ENCODE results near the gene SCO2. TPM values are rescaled to one million over a fixed set of nuclear protein-coding genes. Genes with fewer than 3 reads are reported as not detected.

Gene SCO2
- total and polyA plus RNA-seq, 2 of the 13 experiments (the other 11 are each of a cell fraction or from before 2014, with no cell fraction given), result 0.32 to 3.7 TPM

DNA sequence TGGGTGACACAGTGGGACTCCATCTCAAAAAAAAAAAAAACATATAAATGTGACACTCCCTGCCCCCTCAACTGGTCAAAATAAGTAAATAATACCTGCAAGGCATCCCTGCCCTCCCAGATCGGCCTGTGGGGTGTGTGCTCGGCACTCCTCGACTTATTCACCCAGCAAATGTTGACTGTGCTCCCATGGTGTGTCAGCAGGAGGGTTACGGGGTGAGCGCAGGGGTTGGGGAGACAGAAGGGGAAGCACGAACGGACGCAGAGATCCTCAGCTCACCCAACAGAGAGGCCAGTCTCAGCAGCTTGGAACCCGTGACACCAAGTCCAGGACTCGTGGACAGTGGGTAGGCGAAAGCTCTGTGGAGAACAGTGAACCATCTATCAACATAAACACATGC, 45.7 kb downstream of the SCO2 start:
- ATAC-seq (no peak), FAIRE-seq (no peak), DNase-seq (ENCODE audit: low spot score) (no peak)
- CTCF ChIA-PET (ENCODE audit: low intra/inter-chr PET ratio, low total read pairs), result no interaction called here
- no peak overlapping the region for H3K4me3 ChIP-seq (replicated peaks in 1 of 3; ENCODE audit: insufficient read depth in 1 of 3, low read depth in 2 of 3, low read length in 3 of 3)
- peaks cover 49% of the 10 kb centered on the region for H3K4me1 ChIP-seq (ENCODE audit: insufficient read depth, low read length)
- no peak overlapping the region for H3K27ac ChIP-seq (ENCODE audit: extremely low read length, insufficient read depth, low read length)
- intact Hi-C loops (cut with micrococcal nuclease; ENCODE audit: unreplicated experiment) (no loop called here), in situ Hi-C loops (cut with HindIII; ENCODE audit: extremely low pct_ligation_motif_present, low pct_unique_long_range_greater_than_20kb) (no loop called here)
- no peaks in the 10 kb centered on the region for H3K9me3 ChIP-seq (ENCODE audit: low read length)
- peaks cover 0 to 4% of the 10 kb centered on the region in 2 experiments; a peak in 1 of 5 replicates for H3K27me3 ChIP-seq (ENCODE audit: control insufficient read depth in 1 of 2, insufficient read depth in 2 of 2, low read length in 2 of 2)
- no peak overlapping the region for H3K4me2 ChIP-seq (ENCODE audit: low read depth, low read length)
- H3K36me3 ChIP-seq (replicated peaks in 1 of 2; ENCODE audit: control insufficient read depth in 1 of 2, insufficient read depth in 2 of 2, low read length in 2 of 2), result no peaks in the 10 kb centered on the region
- no peak overlapping the region for H2AFZ ChIP-seq (ENCODE audit: low read length)
- no peak overlapping the region for H3K9ac ChIP-seq (ENCODE audit: insufficient read depth, low read depth, low read length)
- POLR2A ChIA-PET, result interaction anchor here (0.9 to 1.4 kb wide), 3 partner anchors 28 to 162 kb away, joined by 3 to 4 read pairs (median 3); partner anchors contain the start of genes LMF2, NCAPH2 and SCO2
- BruUV-seq (replicated peaks), result no TSS peak
- 62% methylated on average over 11 of the region's 11 CpGs for WGBS (ENCODE audit: low lambda C conversion rate)
- no peaks in the 10 kb centered on the region; the same call in 1 of the 2 replicates for H4K20me1 ChIP-seq (ENCODE audit: insufficient read depth, low read length)
- H3K79me2 ChIP-seq (ENCODE audit: insufficient read depth, low read length), result no peaks in the 10 kb centered on the region
- TF ChIP-seq, protein P1, sequence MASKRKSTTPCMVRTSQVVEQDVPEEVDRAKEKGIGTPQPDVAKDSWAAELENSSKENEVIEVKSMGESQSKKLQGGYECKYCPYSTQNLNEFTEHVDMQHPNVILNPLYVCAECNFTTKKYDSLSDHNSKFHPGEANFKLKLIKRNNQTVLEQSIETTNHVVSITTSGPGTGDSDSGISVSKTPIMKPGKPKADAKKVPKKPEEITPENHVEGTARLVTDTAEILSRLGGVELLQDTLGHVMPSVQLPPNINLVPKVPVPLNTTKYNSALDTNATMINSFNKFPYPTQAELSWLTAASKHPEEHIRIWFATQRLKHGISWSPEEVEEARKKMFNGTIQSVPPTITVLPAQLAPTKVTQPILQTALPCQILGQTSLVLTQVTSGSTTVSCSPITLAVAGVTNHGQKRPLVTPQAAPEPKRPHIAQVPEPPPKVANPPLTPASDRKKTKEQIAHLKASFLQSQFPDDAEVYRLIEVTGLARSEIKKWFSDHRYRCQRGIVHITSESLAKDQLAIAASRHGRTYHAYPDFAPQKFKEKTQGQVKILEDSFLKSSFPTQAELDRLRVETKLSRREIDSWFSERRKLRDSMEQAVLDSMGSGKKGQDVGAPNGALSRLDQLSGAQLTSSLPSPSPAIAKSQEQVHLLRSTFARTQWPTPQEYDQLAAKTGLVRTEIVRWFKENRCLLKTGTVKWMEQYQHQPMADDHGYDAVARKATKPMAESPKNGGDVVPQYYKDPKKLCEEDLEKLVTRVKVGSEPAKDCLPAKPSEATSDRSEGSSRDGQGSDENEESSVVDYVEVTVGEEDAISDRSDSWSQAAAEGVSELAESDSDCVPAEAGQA (IDR thresholded peaks at IDR 0.05; ENCODE audit: low read depth), result no peak
- TF ChIP-seq, protein P1 (CRISPR knock-in tag; IDR thresholded peaks at IDR 0.05; ENCODE audit: borderline replicate concordance), result no peak
- TF ChIP-seq JUND (CRISPR knock-in tag; IDR thresholded peaks at IDR 0.05), result no peak
- TF ChIP-seq RXRB (CRISPR knock-in tag; IDR thresholded peaks at IDR 0.05; ENCODE audit: borderline replicate concordance), result no peak
- no peak for TF ChIP-seq SMAD1 (CRISPR knock-in tag; IDR thresholded peaks at IDR 0.05; ENCODE audit: borderline replicate concordance, low read depth)
- no peak for TF ChIP-seq ARNTL (CRISPR knock-in tag; IDR thresholded peaks at IDR 0.05)
- TF ChIP-seq ZFP37 (CRISPR knock-in tag; IDR thresholded peaks at IDR 0.05; ENCODE audit: borderline replicate concordance), result no peak
- TF ChIP-seq, protein P2, sequence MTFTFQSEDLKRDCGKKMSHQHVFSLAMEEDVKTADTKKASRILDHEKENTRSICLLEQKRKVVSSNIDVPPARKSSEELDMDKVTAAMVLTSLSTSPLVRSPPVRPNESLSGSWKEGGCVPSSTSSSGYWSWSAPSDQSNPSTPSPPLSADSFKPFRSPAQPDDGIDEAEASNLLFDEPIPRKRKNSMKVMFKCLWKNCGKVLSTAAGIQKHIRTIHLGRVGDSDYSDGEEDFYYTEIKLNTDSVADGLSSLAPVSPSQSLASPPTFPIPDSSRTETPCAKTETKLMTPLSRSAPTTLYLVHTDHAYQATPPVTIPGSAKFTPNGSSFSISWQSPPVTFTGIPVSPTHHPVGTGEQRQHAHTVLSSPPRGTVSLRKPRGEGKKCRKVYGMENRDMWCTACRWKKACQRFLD (CRISPR knock-in tag; IDR thresholded peaks at IDR 0.05; ENCODE audit: borderline replicate concordance), result no peak
- TF ChIP-seq TAF1 (CRISPR knock-in tag; IDR thresholded peaks at IDR 0.05), result no peak
- TF ChIP-seq RARG (CRISPR knock-in tag; IDR thresholded peaks at IDR 0.05; ENCODE audit: low read depth), result no peak
- TF ChIP-seq ZBTB10 (CRISPR knock-in tag; IDR thresholded peaks at IDR 0.05; ENCODE audit: borderline replicate concordance), result no peak
- TF ChIP-seq SP2 (CRISPR knock-in tag; IDR thresholded peaks at IDR 0.05), result no peak
- TF ChIP-seq ZNF292 (CRISPR knock-in tag; IDR thresholded peaks at IDR 0.05; ENCODE audit: borderline replicate concordance, low read depth), result no peak
- TF ChIP-seq ZFYVE20 (CRISPR knock-in tag; IDR thresholded peaks at IDR 0.05; ENCODE audit: borderline replicate concordance, low read depth), result no peak
- TF ChIP-seq SP1 (IDR thresholded peaks at IDR 0.05), result no peak
- no peak for TF ChIP-seq SP1 (CRISPR knock-in tag; IDR thresholded peaks at IDR 0.05)
- TF ChIP-seq KMT2A (CRISPR knock-in tag; IDR thresholded peaks at IDR 0.05), result no peak

Data from HepG2 (cell line).